K562 (cell line): Measurements from ENCODE around the gene SEPHS1. TPM values are rescaled to one million over a fixed set of nuclear protein-coding genes. Genes with fewer than 3 reads are reported as not detected.

Source experiments
- ATAC-seq: fragments of 200-7000 bp; cut with Tn5 transposase; 3 replicates; pipeline ENCODE4 v1.9.1; 2020; ENCODE audit warnings: moderate library complexity
- BruUV-seq: library from RNA; stranded (reverse); fragments of 400-500 nt; replicated peaks from 2 replicates; lab custom pipeline; 2021; lab: Mats Ljungman, UMichigan
- CTCF ChIA-PET: fragments of 300-600 bp; formaldehyde crosslinking; extraction: SDS; loops from one replicate; lab custom pipeline; 2021; ENCODE audit warnings: low intra/inter-chr PET ratio; lab: Yijun Ruan, JAX
- POLR2A ChIA-PET: fragments of 300-600, 350-650 bp; sonication (Branson Sonifier 250); formaldehyde crosslinking; extraction: SDS; loops from one replicate; lab custom pipeline; 2021; ENCODE audit warnings: antibody characterized with exemption, inconsistent platforms; lab: Yijun Ruan, JAX
- DNase-seq, 4 experiments: peaks; one replicate each; pipeline versions ENCODE4 v3.0.0 to v3.0.0-alpha.2; 2011 to 2018; ENCODE audit warnings: low spot score in 3 of 4, mixed read lengths in 3 of 4; ENCODE audit errors: extremely low read depth in 1 of 4
- FAIRE-seq: peaks from 2 replicates; lab custom pipeline; 2011; peaks lifted over from hg19 to GRCh38; lab: Jason Lieb, UNC
- H2AFZ ChIP-seq: 2 replicates; pipeline ENCODE4 v1.6.0; 2011; ENCODE audit warnings: low read depth, low read length, control low read depth, inconsistent platforms
- H3K27ac ChIP-seq: fragments of 200-600 bp; 3 replicates; pipeline ENCODE4 v1.8.0; 2011; ENCODE audit warnings: low read depth, mild to moderate bottlenecking, control low read depth, inconsistent platforms, low read length, moderate library complexity, mixed read lengths; ENCODE audit errors: extremely low read depth
- H3K27me3 ChIP-seq, 2 experiments: fragments of 300-600 bp in 1 of 2; 2 replicates in 1 of 2; 3 replicates in 1 of 2; pipeline versions ENCODE4 v1.6.0 to v1.8.0; 2011; ENCODE audit warnings: inconsistent platforms in 2 of 2, low read length in 2 of 2, mild to moderate bottlenecking in 1 of 2, mixed read lengths in 1 of 2, moderate library complexity in 1 of 2; ENCODE audit not compliant: control insufficient read depth in 2 of 2, insufficient read depth in 2 of 2
- H3K36me3 ChIP-seq: fragments of 300-600 bp; 3 replicates; pipeline ENCODE4 v1.8.0; 2011; ENCODE audit warnings: mild to moderate bottlenecking, low read length, inconsistent platforms; ENCODE audit not compliant: control insufficient read depth, insufficient read depth
- H3K4me1 ChIP-seq, 2 experiments: fragments of 200-600 bp in 1 of 2; replicated peaks in 1 of 2; 2 replicates in 1 of 2; 3 replicates in 1 of 2; pipeline versions ENCODE4 v1.5.1 to v1.8.0; 2011; ENCODE audit warnings: inconsistent platforms in 2 of 2, low read length in 2 of 2, mild to moderate bottlenecking in 1 of 2, mixed read lengths in 1 of 2, moderate library complexity in 1 of 2; ENCODE audit not compliant: control insufficient read depth in 2 of 2, insufficient read depth in 2 of 2
- H3K4me2 ChIP-seq: 2 replicates; pipeline ENCODE4 v1.6.1; 2011; ENCODE audit warnings: low read length, control low read depth, inconsistent platforms, mixed read lengths; ENCODE audit not compliant: insufficient read depth
- H3K4me3 ChIP-seq: fragments of 200-600 bp; sonication (generic), shearing (Covaris generic); 2 replicates; pipeline ENCODE4 v1.5.1; 2016; ENCODE audit warnings: control low read depth, inconsistent platforms
- H3K79me2 ChIP-seq: fragments of 200-600 bp; 3 replicates; pipeline ENCODE4 v1.8.0; 2011; ENCODE audit warnings: low read length, inconsistent platforms; ENCODE audit not compliant: control insufficient read depth, insufficient read depth
- H3K9ac ChIP-seq, 2 experiments: 2 replicates each; pipeline versions ENCODE4 v1.6.0 to v1.6.1; 2011; ENCODE audit warnings: low read depth in 2 of 2, low read length in 2 of 2, control low read depth in 1 of 2, inconsistent platforms in 1 of 2, mild to moderate bottlenecking in 1 of 2, mixed read lengths in 1 of 2; ENCODE audit not compliant: insufficient read depth in 1 of 2
- H3K9me1 ChIP-seq: one replicate; pipeline ENCODE4 v1.6.0; 2011; ENCODE audit warnings: inconsistent platforms, mild to moderate bottlenecking, low read length, moderate library complexity; ENCODE audit not compliant: control insufficient read depth, insufficient read depth
- H3K9me3 ChIP-seq: replicated peaks from 2 replicates; pipeline ENCODE4 v1.5.1; 2011; ENCODE audit warnings: low read depth, low read length, inconsistent platforms; ENCODE audit not compliant: control insufficient read depth, insufficient read depth
- H4K20me1 ChIP-seq: replicated peaks from 2 replicates; pipeline ENCODE4 v1.6.1; 2011; ENCODE audit warnings: low read length, inconsistent platforms, mixed read lengths; ENCODE audit not compliant: control insufficient read depth, insufficient read depth
- ATF2 ChIP-seq: sonication (generic); formaldehyde crosslinking; IDR thresholded peaks from 2 replicates; pipeline ENCODE4 v1.8.1; 2022; ENCODE audit warnings: missing genetic modification reagents
- C11orf30 ChIP-seq: fragments of 450-650 bp; IDR thresholded peaks from 2 replicates; pipeline ENCODE4 v1.6.1; 2016; ENCODE audit warnings: low read depth, mild to moderate bottlenecking
- HMGN3 ChIP-seq: IDR thresholded peaks from 2 replicates; pipeline ENCODE4 v1.6.1; 2011; ENCODE audit warnings: borderline replicate concordance, low read depth, mild to moderate bottlenecking, mixed read lengths, low read length; ENCODE audit not compliant: insufficient read length; ENCODE audit errors: extremely low read depth
- KAT7 ChIP-seq: sonication (generic); formaldehyde crosslinking; IDR thresholded peaks from 2 replicates; pipeline ENCODE4 v1.8.0; 2022; ENCODE audit warnings: missing genetic modification reagents, mild to moderate bottlenecking, borderline replicate concordance
- NONO ChIP-seq, 2 experiments: fragments of 200-400 bp in 1 of 2; fragments of 450-650 bp in 1 of 2; formaldehyde crosslinking in 1 of 2; IDR thresholded peaks; 2 replicates each; pipeline ENCODE4 v1.6.1; 2017; ENCODE audit warnings: low read depth in 2 of 2, mild to moderate bottlenecking in 2 of 2, moderate library complexity in 2 of 2, low read length in 1 of 2
- PTRF ChIP-seq: fragments of 450-650 bp; IDR thresholded peaks from 2 replicates; pipeline ENCODE4 v1.6.1; 2016; ENCODE audit warnings: mild to moderate bottlenecking, missing genetic modification characterization, missing compliant biosample characterization
- REST ChIP-seq, 2 experiments: fragments of 450-650 bp; formaldehyde crosslinking in 1 of 2; IDR thresholded peaks; 2 replicates each; pipeline versions ENCODE4 v1.4.0 to v1.6.1; 2014 to 2020; ENCODE audit warnings: mild to moderate bottlenecking in 2 of 2, borderline replicate concordance in 1 of 2, low read depth in 1 of 2
- ZNF12 ChIP-seq: sonication (generic); formaldehyde crosslinking; IDR thresholded peaks from 2 replicates; pipeline ENCODE4 v1.4.0; 2020; ENCODE audit warnings: mild to moderate bottlenecking, missing genetic modification reagents
- ZNF197 ChIP-seq: fragments of 200-800 bp; sonication (Bioruptor generic); IDR thresholded peaks from 2 replicates; pipeline ENCODE4 v1.6.1; 2016; ENCODE audit warnings: low read depth, missing genetic modification characterization, missing compliant biosample characterization
- ZNF316 ChIP-seq: fragments of 450-650 bp; IDR thresholded peaks from 2 replicates; pipeline ENCODE4 v1.6.1; 2016
- WGBS: fragments of 100-300 bp; shearing (Covaris generic); methylation state at CpG from one replicate; pipeline ENCODE4 v1.1.6; 2016; ENCODE audit warnings: low coverage, mixed read lengths; ENCODE audit not compliant: insufficient coverage; ENCODE audit errors: missing lambda C conversion rate; 5-methylcytosine and 5-hydroxymethylcytosine counted together
- in situ Hi-C: fragments of 300-500 bp; cut with MboI; formaldehyde crosslinking; loops from 4 replicates; pipeline ENCODE4 v1.15.0; 2018; ENCODE audit warnings: inconsistent platforms, mixed read lengths
- intact Hi-C: fragments of 100-400 bp; cut with micrococcal nuclease; formaldehyde crosslinking; loops from 2 replicates; pipeline ENCODE4 v1.14.2; 2022
- polyA plus RNA-seq, 8 experiments: library from polyadenylated mRNA; depleted of rRNA in 4 of 8; stranded (reverse) in 5 of 8; unstranded in 3 of 8; fragments of >200 nt; fragmentation: Nextera tagmentation in 2 of 8; fragmentation: Illumina TruSeq in 1 of 8; extraction: Ambion mirVana in 2 of 8; extraction: Trizol in 1 of 8; gene quantifications; 2 replicates each; pipeline versions ENCODE4 v1.2.1 to v1.2.3, GENCODE V29; 2011 to 2014; ENCODE audit warnings: inconsistent platforms in 1 of 8, missing spikeins in 1 of 8
- total RNA-seq, 7 experiments: library from RNA; depleted of rRNA in 6 of 7; stranded (reverse); fragments of >200 nt in 6 of 7; fragmentation: Illumina TruSeq in 2 of 7; extraction: Trizol in 2 of 7; gene quantifications; 2 replicates each; pipeline versions ENCODE4 v1.2.1 to v1.2.3, GENCODE V29; 2011 to 2021; ENCODE audit warnings: low replicate concordance in 1 of 7

The SEPHS1 gene
- total and polyA plus RNA-seq, 9 of the 15 experiments (the other 6 are each of a cell fraction or from before 2014, with no cell fraction given), result 14.7 to 82.8 (median 41.8) TPM

- in situ Hi-C loops (no loop called here), intact Hi-C loops (no loop called here)
- H3K27me3 ChIP-seq, result no peaks in the 10 kb centered on the region
- ATAC-seq (no peak), DNase-seq (no peak), FAIRE-seq (no peak)
- no peaks in the 10 kb centered on the region for H3K36me3 ChIP-seq
- H3K79me2 ChIP-seq, result no peaks in the 10 kb centered on the region
- H3K9me3 ChIP-seq, result no peaks in the 10 kb centered on the region
- 55% methylated on average over 5 of the region's 5 CpGs for WGBS
- H3K4me3 ChIP-seq, result no peak overlapping the region
- no peak overlapping the region for H2AFZ ChIP-seq
- no TSS peak for BruUV-seq
- ChIA-PET CTCF (no interaction called here), POLR2A (no interaction called here)
- H3K4me1 ChIP-seq, result peaks cover 0 to 10% of the 10 kb centered on the region in 2 experiments; a peak in 3 of 5 replicates
- no peaks in the 10 kb centered on the region for H3K9me1 ChIP-seq
- H4K20me1 ChIP-seq, result no peaks in the 10 kb centered on the region
- no peak overlapping the region for H3K4me2 ChIP-seq
- H3K27ac ChIP-seq, result no peak overlapping the region
- no peak overlapping the region for H3K9ac ChIP-seq
- TF ChIP-seq REST (IDR thresholded peaks at IDR 0.05; ENCODE audit: borderline replicate concordance) (no peak), REST (CRISPR knock-in tag; IDR thresholded peaks at IDR 0.05; ENCODE audit: low read depth) (no peak), C11orf30 (peak; percentile 63), HMGN3 (no peak), ZNF316 (peak; percentile 68), KAT7 (CRISPR knock-in tag) (no peak), ZNF12 (CRISPR knock-in tag) (no peak), PTRF (tag) (no peak), NONO (IDR thresholded peaks at IDR 0.05; ENCODE audit: low read depth in 2 of 2, low read length in 1 of 2) (no peak), ZNF197 (CRISPR knock-in tag) (no peak), ATF2 (CRISPR knock-in tag) (no peak)
Observed at GRCh38 chr10:13392701-13393100, 44.6 kb upstream of the SEPHS1 start.
